CD4-positive, alpha-beta T cell treated with Interleukin-6 for 4 hours (primary cell): ENCODE measurements around the gene CNTN2.

Source experiments
- DNase-seq: peaks from one replicate; pipeline ENCODE4 v3.0.0-alpha.2; 2020; ENCODE audit warnings: mixed read lengths

Gene CNTN2

DNA sequence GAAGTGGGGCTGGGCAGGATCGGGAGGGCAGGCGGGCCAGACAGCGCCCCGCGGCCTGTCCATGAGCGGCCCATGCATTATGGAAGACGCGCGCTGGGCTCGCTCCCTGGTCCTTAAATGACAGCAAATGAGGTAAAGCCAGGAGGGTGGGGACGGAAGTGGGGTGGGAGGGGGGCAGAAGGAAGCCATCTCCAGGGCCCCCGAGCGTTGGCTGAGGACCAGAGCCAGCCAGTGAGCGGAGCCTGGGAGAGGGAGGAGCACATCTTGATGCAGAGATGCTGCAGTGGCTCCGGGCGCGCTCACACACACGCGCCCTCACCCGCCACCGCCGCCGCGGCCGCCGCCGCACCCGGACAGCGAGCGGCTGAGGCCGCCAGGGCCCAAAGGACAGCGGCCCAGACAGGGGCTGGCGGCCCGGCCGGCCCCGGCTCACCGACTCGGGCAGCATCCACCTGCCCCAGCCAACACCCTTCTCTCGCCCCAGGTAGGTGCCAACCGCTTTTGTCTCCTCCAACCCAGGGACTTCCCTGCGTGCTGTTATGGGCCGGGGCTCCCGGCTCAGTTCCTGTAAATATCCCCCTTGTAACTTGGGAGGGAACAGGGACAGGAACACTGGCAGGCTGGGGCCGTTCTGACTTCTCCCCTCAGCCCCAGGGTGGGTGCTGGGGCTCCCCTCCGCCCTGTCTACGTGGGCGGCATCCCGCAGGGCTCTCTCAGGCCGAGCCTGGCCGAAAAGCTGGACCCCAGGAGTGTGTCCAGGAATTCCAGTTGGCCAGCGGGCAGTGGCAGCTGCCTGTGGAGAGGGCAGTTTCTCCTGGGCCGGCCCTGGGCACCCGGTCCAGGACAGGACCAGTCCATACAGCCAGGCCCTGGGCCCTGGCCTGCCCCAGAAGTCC is at the start of gene CNTN2:
Gene CNTN2, plus strand, starts transcription at position 302 of the 896 bp plus-strand sequence. CDS start 9,974 bp downstream, outside the sequence.
- no peak for DNase-seq

GRCh38 chr1:204994086-204994862 is 48.7 kb upstream of the CNTN2 start:
- DNase-seq, result no peak

- no peak for DNase-seq
Measured at GRCh38 chr1:204996981-204997380, 46.0 kb upstream of the CNTN2 start.

DNA sequence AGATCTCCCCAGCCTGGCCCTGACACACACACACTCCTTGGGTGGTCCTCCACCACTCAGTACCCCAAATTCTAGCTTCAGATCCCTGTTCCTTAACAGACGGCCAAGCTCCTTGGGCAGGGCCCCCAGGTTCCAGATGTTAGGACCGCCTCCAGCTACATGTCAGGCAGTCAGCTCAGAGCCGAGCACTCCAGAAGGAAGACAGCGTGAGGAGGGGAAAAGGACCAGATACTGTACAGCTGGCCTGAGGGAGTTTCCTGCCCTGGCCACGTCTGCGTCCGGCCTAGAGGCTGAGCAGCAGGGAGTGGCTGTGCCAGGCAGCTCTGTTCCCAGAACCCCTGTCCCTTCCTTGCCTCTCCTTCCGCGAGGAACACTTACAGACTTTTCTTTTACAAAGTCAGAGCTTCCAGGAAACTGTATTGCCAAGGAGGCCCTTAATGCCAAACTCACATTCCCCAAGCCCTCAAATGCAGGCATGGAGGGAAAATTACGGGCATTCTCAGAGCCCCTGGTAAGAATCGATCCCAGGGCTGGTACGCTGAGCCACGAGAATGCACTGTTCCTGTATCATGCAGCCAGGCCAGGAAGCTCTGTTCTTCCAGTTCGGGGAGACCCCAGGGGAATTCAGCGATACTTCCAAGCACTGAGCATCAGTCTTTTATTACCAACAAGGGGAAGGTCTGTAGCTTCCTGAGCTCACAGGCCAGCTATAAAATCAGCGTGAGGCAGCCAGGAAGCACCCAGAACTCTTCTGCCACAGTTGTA is 45.2 kb upstream of the CNTN2 start:
- no peak for DNase-seq

DNA sequence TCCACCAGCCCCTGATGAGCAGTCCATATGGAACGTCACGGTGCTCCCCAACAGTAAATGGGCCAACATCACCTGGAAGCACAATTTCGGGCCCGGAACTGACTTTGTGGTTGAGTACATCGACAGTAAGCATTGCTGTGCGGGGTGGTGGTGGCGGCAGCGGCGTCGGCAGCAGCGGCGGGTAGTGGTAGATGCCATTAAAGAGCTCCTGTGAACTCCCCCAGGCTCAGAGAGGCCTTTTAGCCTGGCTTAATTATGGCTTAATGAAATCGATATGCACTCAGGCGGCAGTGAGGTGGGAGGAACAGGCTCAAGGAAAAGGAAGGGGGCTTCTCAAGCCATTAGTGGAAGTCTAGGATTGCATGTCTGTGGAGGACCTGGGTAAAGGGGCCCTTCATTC is 41.9 kb upstream of the CNTN2 start:
- no peak for DNase-seq

GRCh38 chr1:205002705-205003104 is 40.3 kb upstream of the CNTN2 start:
- no peak for DNase-seq

DNA sequence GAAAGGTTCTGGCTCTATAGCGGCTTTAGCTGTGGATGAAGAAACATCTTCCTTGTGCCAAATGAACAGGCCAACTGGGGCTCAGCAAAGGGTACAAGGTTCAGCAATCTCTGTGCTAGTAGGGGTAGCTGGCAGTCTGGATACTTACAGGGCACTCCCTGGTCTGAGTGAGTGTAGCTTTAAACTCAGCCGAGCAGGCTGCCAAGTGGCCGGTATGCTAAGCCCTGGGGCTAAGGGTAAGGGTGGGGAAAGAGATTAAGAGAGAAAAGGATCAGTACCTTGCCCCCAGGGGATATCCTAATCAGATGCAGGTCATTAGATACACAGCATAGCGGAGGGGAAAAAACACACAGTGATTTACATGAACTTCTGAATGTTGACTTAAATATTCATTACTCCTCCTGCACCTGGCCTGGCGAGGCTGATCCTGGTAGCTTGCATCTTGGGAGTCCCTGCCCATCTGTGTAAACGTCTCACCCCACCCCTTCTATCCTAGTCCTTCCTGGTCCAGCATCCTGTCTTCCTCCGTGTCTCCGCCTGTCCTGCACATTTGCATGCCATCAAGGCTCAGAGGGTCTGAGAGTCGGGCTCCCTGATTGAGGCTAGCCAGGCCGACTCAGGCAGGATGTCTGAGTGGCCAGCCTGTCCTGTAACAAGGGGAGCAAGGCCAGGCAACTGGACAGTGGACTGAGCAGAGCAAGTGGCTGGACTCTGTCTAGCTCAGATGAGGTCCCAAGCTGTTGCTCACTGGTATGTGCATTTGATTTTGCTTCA is 39.5 kb upstream of the CNTN2 start:
- no peak for DNase-seq

GRCh38 chr1:205004351-205004750 is 38.7 kb upstream of the CNTN2 start:
- no peak for DNase-seq

DNA sequence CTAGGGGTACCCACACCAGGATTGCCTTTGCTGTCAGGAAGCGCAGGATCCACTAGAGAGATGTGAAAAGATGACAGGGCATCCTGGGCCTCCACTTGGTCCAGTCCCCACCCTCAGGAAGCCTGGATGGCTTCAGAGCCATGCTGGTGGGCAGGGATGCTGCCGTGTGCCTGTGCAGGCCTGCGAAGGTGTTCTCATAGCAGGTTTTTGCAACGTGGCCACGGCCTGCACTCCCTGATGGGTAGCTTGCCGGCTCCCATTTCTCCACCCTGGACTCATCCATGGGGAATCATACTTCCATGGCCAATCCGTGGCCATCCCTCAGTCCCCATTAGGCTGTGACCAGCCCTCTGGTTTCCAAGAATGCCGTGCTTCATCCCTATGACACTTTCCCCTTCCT is 34.1 kb upstream of the CNTN2 start:
- DNase-seq, result no peak

GRCh38 chr1:205009670-205010069 is 33.3 kb upstream of the CNTN2 start:
- DNase-seq, result no peak

GRCh38 chr1:205012391-205013140 is 30.4 kb upstream of the CNTN2 start:
- DNase-seq, result no peak

- DNase-seq, result no peak
Measured at GRCh38 chr1:205013683-205014367, 29.2 kb upstream of the CNTN2 start.

GRCh38 chr1:205014783-205015182 is 28.2 kb upstream of the CNTN2 start:
- no peak for DNase-seq

GRCh38 chr1:205015241-205015640 is 27.8 kb upstream of the CNTN2 start:
- DNase-seq, result no peak

GRCh38 chr1:205016075-205016474 is 26.9 kb upstream of the CNTN2 start:
- no peak for DNase-seq

- DNase-seq, result no peak
Measured at GRCh38 chr1:205016584-205016983, 26.4 kb upstream of the CNTN2 start.

- no peak for DNase-seq
Measured at GRCh38 chr1:205017001-205017400, 26.0 kb upstream of the CNTN2 start.

GRCh38 chr1:205017766-205018165 is 25.2 kb upstream of the CNTN2 start:
- no peak for DNase-seq

DNA sequence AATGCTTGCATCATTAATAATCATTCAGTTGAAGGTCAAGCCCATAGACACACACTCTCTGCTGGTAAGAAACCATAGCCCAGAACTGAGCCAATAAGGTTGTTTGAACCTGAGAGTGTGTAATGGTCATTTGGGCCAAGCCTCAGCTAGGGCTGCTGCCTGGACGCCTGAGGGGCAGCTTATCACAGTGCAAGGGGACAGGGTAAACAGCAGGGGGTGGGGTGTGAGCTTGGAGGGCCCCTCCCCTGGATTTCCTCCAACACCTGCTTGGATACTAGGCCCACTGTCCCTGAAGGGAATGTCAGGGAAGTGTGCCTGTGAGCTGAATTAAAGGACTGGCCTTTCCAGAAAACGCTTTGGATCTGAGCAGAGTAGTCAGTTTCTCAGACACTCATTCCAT is 24.6 kb upstream of the CNTN2 start:
- no peak for DNase-seq

DNA sequence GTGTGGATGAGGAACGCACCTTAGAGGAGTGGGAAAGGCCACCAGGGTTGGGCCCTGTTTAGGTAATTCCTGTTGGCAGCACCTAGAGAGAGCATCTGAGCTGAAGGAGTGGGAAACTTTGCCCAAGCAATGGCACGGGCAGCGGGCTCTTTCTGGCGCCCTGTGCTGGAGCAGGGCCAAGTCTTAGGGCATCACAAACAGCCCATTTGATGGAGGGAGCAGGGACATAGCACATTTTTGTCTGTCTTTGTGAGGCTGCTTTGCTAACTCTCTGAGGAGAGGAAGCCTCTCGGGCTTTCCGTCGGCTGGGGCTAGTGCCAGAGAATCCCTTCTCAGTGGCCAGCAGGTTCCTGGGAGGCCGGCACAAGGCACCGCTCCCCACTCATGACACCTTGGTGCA is 22.5 kb upstream of the CNTN2 start:
- DNase-seq, result no peak

GRCh38 chr1:205024679-205025078 is 18.3 kb upstream of the CNTN2 start:
- DNase-seq, result no peak
